Cortex of kidney (tissue), 1 donor: ENCODE data around the gene CAMKMT.

ENCODE experiments used
- DNase-seq: peaks from one replicate; lab custom pipeline; 2025; lab: John Stamatoyannopoulos, UW

The CAMKMT gene

DNA sequence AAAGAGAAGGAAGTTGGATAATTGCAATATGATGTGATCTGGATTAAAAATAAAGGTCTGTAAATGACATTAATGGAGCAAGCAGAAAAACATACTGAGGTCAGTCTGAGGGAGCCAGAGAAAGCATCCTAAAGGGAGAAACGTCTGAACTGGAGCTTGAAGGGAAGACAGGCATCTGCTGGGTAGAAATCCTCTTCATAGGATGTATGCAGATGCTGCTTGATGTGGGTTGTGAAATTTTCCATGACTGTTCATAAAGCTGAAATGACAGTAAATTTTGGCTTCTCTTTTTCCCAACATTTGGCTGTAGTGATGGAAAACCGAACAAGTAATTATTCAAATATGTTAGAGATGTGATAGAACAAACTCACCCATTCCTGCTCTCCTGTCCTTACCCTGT is 287.6 kb downstream of the CAMKMT start:
- DNase-seq = no peak

DNA sequence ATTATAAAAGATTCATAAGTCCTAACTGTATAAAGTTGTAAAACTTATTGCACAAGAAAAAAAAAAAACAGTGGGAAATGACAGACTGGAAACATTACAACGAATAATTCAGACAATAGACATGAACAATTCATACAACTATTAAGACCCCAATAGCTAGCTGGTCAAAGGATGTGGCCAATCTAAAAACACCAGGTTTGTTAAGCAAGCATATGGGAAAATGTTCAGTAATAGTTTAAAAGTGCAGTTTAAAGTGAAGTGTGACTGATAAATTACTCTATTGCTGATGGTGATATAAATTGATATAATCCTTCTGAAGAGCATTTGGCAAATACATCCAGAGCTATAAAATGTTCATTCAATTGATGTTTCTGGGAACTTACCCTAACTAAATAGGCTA is 289.0 kb downstream of the CAMKMT start:
- DNase-seq = no peak

DNA sequence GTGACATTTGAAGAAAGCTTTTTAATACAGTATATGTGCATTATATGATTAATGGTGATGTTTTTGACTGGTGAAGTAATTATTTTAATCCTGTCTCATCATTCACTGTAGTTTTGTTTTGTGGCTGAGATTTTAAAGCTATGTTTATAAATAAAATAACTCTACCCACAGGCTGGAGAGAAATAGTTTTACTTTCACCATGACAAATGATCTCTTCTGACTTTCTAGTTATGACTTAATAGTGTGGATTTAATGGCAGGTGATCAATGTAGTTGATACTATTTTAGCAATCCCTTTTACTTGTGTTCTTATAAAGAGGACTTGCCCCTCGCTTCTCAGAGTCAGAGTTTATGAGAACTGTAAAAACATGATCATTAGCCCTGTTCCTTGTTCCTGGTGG is 290.2 kb downstream of the CAMKMT start:
- DNase-seq = no peak

DNA sequence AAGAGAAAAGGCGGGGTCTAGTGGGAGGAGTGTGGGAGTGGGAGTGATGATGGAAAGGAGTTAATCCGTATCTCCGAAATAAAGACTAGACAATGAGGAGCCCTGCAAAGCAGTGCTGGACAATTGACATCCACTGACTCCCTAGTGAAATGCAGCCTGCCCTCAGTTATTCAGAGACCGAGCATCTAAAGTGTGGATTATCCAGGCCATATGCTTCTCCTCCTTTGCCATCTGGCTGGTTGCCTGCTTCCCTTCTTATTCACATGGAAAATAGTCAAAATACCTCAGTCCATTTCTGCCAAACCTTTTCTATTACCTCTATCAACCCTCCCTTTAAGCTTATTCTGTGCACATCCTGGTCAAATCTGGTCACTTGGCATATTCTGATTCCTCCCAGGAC is 291.0 kb downstream of the CAMKMT start:
- DNase-seq = no peak

DNA sequence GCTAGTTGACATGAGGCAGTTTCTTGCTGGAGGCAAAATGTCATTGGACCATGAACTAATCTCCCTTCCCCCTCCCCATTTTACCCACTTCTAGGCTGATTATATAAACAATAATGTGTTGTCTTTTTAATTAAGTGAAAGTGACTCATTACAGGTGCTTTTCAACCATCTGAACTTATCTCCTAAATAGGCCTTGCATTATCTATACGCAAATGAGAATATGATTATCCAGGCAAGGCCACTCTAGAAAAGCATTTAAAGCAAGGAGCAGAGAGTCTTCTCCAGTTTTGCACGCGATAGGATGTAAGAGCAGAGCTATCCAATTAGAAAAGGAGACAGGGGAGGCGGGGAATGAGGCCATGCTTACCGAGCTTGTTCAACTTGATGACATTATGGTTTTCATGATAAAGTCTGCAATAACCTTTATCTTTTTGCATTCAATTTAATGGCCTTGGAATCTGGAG is 293.7 kb downstream of the CAMKMT start:
- no peak for DNase-seq

DNA sequence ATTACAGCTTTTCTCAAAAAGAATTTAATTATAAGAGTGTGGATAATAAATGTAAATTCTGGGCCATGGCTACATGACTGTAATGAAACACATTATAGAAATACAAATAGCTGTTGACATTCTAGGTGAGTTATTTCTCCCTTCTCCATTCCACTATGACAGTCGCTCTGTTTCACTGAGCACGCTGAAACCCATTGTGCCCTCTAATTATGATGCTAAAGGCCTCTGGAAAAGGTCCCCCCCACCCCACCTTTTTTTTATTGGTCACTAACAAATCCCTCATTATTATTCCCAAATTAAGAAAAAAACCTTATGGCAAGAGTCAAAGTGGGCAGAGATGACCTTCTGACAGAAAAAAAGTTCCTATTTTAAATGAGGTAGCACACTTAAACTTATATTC is 294.7 kb downstream of the CAMKMT start:
- no peak for DNase-seq

DNA sequence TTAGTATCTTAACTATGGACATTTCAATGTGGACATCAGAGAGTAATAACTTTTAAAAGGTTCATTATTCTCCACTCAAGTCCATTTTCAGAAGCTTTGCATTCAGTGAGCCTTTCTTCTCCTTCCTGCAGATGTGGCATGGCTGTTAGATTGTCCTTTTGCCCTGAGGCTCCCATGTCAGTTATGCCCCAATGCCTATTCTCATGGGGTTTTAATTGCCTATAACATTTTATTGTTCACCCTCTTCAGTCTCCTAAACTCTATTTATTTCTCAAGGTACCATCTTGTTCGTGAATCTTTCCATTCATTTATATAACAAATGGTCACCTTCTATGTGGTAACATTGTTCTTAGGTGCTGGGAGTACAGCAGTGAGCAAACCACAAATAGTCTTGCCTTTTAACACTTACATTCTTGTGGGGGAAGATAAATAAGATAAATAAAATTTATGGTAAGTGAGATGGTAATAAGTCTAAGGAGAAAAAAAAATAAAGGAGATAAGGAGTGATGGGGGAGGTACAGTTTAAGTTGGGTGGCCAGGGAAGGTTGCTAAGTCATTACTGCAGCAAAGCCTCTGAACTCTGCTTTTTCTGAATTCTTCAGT is 301.8 kb downstream of the CAMKMT start:
- no peak for DNase-seq

DNA sequence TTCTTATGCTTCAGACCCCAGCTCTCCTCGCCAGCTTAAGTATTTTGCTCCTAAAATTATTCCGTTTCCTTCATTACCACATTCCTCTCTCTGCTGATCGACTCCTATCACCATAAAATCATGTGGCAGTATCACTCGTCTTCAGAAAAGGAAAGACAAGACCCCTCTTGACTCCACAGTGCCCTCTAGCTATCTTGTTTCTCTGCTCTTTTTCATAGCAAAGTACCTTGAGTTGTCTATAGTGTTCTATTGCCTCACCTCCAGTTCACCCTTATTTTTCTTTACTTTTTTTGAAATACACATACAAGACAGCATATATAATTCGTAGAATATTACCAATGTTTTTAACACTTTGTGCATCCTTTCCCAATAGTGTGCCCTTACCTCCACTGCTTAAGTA is 306.6 kb downstream of the CAMKMT start:
- no peak for DNase-seq

DNA sequence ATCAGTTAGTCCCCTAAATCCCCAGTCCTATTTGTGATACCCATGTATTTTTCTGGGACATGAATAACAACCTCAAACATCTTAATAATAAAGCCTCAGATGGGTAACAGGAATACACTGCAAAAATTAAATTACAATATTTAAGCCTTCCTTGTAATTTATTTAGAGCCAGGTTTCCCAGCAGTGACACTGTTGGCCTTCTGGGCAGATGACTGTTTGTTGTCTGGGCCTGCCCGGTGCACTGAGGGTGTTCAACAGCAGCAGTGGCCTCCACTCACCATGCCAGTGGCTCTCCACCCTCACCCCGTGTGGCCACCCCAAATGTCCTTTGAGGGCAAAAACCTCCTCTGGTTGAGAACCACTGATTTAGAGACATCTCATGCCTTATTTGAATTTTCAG is 309.5 kb downstream of the CAMKMT start:
- no peak for DNase-seq

DNA sequence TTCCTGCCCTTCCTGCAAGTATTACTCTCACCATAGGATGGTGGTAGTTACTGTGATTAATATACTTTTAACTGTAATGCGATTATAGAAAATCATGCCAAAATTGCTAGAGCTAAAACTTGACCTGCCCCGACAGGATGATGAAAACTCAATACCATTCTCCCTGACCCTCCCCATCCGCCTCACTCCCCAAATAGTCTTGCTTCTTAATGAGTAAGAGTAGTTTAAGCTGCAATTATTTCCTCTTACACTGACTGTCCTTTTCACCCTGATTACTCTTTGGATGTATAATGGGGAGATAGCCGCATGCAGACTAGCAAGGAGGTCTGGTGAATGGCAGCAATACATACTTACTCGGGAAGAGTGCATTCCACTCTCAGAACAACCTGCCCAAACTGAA is 310.2 kb downstream of the CAMKMT start:
- DNase-seq = no peak

DNA sequence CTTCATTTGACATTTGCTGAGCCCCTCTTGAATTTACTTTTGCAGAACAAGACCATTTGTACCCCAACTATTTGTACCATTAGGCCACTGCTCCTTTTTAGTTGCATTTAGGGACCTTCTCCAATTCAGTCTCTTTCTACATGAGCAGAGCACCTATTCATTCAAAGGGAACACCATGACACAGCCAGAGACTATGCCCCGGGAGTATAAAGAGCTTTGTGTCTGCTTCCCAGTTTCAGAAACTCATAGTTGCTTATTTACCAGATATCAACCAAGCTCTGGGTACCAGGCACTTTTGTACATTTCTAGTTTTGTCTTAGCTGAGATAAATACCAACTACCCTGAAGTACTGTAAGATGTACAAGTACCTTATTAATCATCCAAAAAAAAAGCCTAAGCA is 310.7 kb downstream of the CAMKMT start:
- no peak for DNase-seq

DNA sequence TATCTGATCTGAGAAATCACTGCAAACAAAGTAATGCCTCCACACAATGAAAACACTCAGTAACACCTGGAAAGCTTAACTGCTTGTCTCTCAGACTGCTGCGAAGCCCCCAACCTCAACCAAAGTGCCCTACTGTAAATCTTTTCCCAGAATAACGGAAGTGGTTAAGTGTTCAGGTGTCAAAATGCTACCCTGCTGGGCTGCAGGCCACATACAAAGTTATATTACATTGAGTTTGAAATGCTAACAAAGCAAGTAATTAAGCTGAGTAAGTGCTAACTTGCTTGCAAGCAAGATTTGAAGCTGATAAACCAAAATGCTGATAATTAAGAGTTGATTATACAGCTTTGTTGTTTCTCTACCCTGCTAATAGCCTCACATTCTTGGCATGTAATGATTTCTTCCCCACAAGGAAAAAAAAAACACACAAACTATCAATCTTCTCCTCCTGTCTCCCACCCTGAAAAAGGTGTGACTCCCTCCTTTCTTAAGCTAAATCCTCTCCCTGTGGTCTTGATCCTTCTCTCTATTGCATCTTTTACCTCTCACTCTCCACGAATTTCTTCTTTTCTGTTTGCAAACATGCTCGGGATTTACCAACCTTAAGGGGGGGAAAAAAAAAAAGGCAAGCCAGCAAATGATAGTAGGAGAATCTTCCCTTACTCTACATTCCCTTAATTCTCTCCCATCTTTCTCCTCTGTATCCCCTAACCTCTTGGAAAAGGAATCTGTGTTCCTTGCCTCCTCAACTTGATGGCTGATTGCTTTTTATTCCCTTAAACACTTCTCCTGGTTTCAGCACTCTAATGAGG is 312.9 kb downstream of the CAMKMT start:
- no peak for DNase-seq

DNA sequence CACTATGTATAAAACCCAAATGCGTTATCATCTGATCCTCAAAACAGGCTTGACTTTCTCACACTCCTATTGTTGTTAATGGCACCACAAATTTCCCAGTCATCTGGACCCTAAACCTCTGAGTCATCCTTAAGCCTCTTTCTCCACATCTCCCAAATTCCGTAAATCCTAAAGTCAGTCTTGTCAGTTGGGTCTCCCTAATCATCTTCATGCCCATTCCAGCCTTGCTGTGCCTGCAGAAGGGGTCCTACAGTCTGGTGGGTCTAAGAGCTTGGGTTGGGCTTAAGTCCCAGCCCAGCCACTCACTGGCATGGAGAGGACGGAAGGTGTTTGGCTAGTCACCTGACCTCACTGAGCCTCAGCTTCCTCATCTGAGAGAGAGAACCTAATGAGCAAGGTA is 314.6 kb downstream of the CAMKMT start:
- DNase-seq = no peak

DNA sequence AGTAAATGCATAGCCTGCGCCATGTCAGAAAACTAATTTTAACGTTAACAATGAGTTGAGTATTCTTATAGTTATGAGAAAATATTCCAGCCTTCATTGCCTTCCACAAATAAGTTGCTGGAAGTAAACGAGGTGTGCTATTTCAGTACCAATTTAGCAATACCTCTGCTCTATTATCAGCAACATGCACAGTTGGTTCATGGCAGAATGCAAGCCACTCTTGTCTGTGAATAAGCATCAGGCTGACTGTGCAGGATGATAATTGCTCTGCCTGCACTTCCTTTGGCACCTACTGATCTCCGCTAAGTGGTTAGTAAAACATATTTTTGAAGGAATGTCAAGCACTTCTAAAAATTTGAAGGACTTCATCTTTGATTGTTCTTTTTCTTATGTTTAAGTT is 317.8 kb downstream of the CAMKMT start:
- DNase-seq = no peak

DNA sequence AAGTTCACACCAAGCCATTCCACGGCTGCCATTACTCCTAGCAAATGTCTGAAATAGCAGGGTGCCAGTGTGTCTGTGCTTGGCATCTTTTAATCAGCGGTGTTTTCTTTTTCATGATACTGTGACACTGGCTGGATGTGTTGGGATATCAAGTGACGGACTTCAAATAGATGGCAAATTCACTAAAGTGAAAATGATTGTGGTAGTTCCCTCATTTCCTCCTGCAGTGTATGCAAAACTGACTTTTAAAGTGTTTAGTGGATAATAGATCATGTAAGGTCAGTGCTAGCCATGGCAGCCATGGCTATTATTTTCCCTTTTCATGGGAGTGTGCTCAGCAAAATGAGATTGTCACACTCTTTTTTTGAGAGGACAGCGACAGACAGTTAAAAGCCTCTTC is 318.2 kb downstream of the CAMKMT start:
- no peak for DNase-seq

DNA sequence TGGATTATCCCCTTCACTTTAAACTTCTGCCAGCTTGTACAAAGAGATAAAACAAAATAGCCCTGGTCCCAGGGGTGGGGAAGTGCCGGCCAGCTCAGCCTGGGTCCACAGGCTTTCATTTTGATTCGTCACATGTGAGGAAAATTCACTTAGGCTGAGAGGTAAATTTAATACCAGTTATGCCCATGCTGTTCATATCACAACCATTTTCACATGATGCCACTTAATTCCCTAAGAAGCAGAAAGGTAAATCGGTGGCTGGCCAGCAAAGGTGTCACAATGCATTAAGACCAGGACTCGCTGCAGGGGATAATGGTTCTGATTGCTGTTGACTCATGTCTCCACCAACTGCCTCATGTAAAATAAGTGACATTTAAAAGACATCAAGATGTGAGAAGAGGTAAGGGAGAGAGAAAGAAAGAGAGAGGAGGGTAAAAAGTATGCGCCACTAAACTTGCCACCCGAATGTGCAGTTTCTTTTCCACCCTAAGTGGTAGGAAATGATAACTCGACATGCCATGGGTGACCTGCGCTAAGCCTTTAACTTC is 318.8 kb downstream of the CAMKMT start:
- DNase-seq = no peak

DNA sequence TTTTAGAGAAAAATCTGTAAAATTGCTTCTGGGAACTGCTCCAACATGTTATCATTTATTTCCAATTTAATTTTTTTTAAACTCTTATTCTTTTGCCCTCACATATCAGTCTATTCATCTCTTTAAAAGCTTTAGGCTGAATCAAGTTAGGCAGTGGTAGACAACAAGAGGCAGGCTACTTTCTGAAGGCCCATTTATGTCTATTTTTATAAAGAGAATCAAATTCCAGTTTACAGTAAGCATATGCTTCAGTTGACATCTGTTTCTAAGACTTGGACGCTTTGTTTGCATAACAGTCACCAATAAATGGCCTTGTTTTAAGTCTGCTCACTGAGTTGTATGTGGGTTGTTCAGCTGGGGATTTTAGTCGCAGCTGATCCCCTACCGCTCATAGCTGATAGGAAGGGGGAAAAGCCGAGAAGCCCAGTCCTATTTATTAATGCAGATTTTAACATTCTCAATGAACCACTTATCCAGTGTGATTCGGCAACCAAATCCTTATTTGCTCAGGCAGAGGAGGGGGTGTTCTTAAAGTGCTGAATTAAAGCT is 319.3 kb downstream of the CAMKMT start:
- no peak for DNase-seq

DNA sequence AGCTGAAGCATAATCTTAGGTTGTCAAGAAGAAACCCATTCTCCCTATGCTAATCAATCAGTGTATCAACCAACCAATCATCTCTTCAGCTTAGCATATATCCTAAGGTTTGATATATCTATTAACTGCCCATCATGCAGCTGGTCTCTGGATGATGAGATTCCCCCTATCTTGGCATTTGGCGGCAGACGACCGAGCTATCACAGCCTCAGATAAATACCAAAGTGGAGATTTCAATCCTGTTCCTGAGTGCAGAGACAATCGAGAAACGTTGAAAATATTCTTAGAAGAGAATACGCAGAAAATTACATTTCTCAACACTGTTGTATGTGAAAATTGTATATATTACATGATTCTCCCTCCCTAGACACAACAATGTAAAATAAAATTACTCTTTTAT is 320.7 kb downstream of the CAMKMT start:
- no peak for DNase-seq

DNA sequence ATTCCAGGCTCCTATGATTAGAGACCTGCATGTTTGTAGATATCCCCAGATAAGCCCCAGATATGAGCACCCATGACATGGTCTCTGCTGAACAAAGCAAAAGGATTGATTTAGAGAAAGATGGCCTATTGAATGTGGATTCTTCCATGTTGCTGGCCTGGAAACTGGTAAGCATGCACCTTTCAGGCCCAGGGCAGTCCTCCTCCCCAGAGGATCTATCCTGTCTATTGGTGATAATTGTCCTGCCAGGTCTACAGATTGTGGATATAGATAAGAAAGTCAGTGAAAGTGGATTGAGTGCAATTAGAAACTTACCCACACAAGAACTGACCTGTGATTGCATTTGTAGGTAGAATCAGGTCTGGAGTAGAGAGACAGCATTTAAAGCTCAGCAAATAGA is 322.8 kb downstream of the CAMKMT start:
- no peak for DNase-seq

DNA sequence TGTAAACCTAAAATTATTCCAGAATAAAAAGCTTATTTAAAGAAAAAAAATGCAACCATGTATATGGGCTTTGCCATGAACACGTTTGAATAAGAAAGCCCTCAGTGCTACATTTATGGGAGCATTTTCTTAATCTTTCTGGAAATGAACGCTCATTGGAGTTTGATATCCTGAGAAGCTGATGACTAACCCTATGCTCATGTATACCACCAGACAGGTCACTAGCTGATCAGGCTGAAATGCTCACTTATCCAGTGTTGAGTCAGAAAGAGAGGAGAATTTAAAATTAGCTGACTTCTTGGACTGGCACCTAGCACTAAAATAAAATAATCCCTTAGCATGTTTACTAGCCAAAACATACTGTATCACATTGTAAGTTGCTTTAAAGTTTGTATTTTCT is 324.8 kb downstream of the CAMKMT start:
- DNase-seq = no peak

DNA sequence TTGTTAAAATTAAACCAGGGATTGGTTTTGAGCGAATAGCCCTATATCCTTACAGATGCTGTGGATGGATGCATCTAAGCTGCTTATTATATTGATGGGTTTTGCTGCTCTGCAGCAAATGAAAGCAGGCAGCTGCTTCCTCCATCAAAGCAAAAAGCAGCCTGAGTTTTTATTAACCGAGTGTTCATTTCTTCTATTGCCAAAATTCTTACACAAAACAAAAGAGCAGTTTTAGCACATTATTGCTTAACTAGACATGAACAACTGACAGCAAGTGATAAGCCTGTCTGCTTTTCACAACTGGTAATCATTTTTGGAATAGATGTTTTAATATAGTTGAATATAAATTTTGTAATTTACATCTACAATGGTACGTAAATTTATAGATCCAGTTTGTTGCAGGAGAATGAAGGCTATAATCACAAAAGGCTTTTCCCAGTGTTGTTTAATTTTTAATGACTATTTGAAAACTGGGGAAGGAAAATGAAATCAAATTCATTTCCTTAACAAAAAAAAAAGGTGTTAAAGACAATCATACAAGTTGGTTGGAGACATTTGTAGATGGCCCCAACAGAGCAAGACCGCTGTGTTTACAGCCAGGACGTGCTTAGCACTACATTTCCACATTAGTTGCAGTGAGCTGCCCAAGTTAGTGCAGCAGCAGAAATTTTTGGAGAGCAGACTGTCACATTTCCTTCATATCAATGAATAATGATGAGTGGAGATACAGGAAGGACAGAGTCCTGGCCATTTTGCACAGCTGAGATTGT is 326.1 kb downstream of the CAMKMT start:
- no peak for DNase-seq

DNA sequence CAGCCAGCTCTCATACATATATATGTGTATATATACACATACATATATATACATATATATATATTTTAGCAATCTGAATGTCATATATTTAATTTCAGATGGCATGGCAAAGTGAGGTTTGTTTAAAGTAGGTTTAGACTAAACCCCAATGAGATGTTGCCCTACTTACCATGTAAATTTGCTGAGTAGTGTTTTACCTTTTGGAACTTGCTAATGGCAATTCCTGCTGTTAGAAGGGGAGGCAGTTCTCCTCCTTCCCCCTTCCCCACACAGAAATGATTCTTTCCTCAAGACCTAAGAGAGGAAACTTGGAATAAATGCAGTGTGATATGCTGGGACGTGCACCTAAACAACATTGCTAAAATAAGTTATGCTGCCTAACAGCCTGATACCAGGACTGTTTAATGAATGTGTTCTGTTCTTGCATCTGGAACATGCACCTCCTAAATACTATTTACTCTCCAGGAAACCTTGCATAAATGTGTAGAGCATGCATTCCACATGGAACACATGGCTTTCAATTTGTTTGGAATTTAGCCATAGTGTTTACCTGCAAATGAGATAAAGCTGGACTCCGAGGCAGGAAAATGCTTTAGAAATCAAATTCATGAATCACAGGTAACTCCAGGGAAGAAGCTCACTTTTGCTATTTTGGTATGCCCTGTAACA is 326.8 kb downstream of the CAMKMT start:
- no peak for DNase-seq
